LNCAP (cell line): ENCODE measurements around the gene PTPRK.

Experiments
- TF ChIP-seq, protein P1 (sequence below): fragments of 450-650 bp; IDR thresholded peaks from 2 replicates; pipeline ENCODE4 v1.5.1; 2017; ENCODE audit warnings: mild to moderate bottlenecking

Gene PTPRK

DNA sequence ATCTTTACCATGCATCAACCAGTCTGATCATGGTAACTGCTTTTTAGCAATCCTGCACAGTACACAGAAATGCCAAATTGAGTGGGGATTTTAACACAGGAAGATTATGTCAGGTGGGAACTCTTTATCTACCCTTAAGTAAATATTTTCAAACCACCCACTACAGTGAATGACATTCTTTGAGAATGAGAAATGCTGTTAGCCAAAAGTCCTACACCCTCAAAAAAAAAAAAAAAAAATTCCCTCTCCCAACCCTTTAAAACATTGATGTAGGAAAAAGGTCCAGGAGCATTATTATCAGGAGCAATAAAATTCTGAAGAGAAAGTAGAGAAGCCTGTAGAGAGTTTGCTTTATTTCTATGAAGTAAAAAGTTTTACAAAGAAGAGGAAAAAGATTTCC is 312.3 kb downstream of the PTPRK start:
- TF ChIP-seq, protein P1, sequence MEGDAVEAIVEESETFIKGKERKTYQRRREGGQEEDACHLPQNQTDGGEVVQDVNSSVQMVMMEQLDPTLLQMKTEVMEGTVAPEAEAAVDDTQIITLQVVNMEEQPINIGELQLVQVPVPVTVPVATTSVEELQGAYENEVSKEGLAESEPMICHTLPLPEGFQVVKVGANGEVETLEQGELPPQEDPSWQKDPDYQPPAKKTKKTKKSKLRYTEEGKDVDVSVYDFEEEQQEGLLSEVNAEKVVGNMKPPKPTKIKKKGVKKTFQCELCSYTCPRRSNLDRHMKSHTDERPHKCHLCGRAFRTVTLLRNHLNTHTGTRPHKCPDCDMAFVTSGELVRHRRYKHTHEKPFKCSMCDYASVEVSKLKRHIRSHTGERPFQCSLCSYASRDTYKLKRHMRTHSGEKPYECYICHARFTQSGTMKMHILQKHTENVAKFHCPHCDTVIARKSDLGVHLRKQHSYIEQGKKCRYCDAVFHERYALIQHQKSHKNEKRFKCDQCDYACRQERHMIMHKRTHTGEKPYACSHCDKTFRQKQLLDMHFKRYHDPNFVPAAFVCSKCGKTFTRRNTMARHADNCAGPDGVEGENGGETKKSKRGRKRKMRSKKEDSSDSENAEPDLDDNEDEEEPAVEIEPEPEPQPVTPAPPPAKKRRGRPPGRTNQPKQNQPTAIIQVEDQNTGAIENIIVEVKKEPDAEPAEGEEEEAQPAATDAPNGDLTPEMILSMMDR = no peak

- TF ChIP-seq, protein P1 = no peak
Observed at GRCh38 chr6:128206610-128207426, 313.6 kb downstream of the PTPRK start.

DNA sequence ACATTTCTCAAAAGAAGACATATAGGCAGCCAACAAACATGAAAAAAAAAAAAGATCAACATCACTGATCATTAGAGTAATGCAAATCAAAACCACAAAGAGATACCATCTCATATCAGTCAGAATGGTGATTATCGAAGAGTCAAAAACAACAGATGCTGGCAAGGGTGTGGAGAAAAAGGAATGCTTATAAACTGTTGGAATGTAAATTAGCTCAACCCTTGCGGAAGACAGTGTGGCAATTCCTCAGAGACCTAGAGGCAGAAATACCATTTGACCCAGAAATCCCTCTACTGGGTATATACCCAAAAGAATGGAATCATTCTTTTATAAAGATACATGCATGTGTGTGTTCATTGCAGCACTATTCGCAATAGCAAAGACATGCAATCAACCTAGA is 315.8 kb downstream of the PTPRK start:
- TF ChIP-seq, protein P1 = no peak

GRCh38 chr6:128202169-128202765 is 318.1 kb downstream of the PTPRK start:
- TF ChIP-seq, protein P1 = no peak

DNA sequence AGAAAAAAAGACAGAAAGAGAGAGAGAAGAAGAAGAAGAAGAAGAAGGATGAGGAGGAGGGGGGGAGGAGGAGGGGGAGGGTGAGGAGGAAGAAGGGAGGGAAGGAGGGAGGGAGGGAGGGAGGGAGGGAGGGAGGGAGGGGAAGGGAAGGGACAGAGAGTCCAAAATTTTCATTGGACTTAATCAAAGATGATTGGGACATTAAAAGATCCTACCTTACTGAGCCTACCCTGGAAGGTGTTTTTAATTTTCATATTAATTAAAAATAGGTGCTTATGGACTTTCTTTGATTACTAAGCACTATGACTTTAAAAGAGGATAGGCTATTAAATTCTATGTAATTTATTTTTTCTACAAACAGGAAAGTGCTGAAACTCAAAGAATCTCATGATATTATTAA is 319.6 kb downstream of the PTPRK start:
- TF ChIP-seq, protein P1 = no peak

- TF ChIP-seq, protein P1 = no peak
Observed at GRCh38 chr6:128199461-128199860, 320.9 kb downstream of the PTPRK start.

DNA sequence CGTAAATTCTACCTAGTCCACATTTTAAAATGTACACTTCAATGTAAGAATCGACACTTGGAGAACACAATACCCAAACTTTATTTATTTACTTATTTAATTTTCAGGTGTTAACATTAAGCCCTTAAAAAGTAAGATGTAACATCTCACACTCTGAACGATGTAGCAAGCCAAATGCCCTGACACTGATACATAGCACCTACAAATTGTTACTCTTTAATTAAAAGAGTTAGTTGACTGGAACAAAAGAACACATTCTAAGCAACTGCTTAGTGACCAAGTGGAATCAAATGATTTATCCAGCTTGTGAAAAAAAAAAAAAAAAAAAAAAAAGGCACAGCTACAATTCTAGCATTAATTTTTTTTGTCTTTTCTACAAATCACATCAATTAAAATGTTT is 327.4 kb downstream of the PTPRK start:
- TF ChIP-seq, protein P1 = no peak
